Panc1 (cell line): ENCODE results near the gene VEZT. TPM values are rescaled to one million over a fixed set of nuclear protein-coding genes. Genes with fewer than 3 reads are reported as not detected.

Experiments
- ATAC-seq: fragments of 200-7000 bp; cut with Tn5 transposase; 2 replicates; pipeline ENCODE4 v1.9.1; 2020; ENCODE audit warnings: mild to moderate bottlenecking, moderate library complexity
- BruUV-seq: library from RNA; stranded (reverse); fragments of 400-500 nt; replicated peaks from 2 replicates; lab custom pipeline; 2021; lab: Mats Ljungman, UMichigan
- CTCF ChIA-PET: fragments of 300-600 bp; sonication (Branson Sonifier 250); formaldehyde crosslinking; loops from one replicate; lab custom pipeline; 2022; ENCODE audit warnings: antibody characterized with exemption; lab: Charles Lee
- POLR2A ChIA-PET: fragments of 300-600 bp; sonication (Branson Sonifier 250); formaldehyde crosslinking; loops from one replicate; lab custom pipeline; 2022; ENCODE audit warnings: antibody characterized with exemption; lab: Charles Lee
- DNase-seq: peaks from one replicate; pipeline ENCODE4 v3.0.0-alpha.2; 2010; ENCODE audit warnings: low read depth, low spot score
- H3K27ac ChIP-seq: 2 replicates; pipeline ENCODE4 v1.5.1; 2011; ENCODE audit warnings: mild to moderate bottlenecking, low read length, inconsistent platforms
- H3K27me3 ChIP-seq: fragments of 200-500 bp; sonication (Bioruptor generic); 2 replicates; pipeline ENCODE4 v1.6.0; 2014; ENCODE audit warnings: low read length, inconsistent platforms; ENCODE audit not compliant: control insufficient read depth, insufficient read depth
- H3K36me3 ChIP-seq: fragments of 200-500 bp; sonication (Bioruptor generic); 2 replicates; pipeline ENCODE4 v1.5.1; 2014; ENCODE audit warnings: inconsistent platforms, mild to moderate bottlenecking, low read length, moderate library complexity; ENCODE audit not compliant: control insufficient read depth, insufficient read depth
- H3K4me1 ChIP-seq: 2 replicates; pipeline ENCODE4 v1.5.1; 2011; ENCODE audit warnings: inconsistent platforms, mild to moderate bottlenecking, low read length, moderate library complexity; ENCODE audit not compliant: control insufficient read depth, insufficient read depth
- H3K4me3 ChIP-seq, 2 experiments: 2 replicates each; pipeline ENCODE4 v1.5.1; 2011 to 2012; ENCODE audit warnings: low read depth in 2 of 2, low read length in 2 of 2, mild to moderate bottlenecking in 2 of 2, inconsistent platforms in 1 of 2, moderate library complexity in 1 of 2
- H3K9me3 ChIP-seq: fragments of 200-500 bp; sonication (Bioruptor generic); 2 replicates; pipeline ENCODE4 v1.5.1; 2014; ENCODE audit warnings: low read depth, mild to moderate bottlenecking, inconsistent platforms, low read length, moderate library complexity; ENCODE audit not compliant: control insufficient read depth, insufficient read depth
- POLR2AphosphoS5 ChIP-seq: IDR thresholded peaks from 2 replicates; pipeline ENCODE4 v1.6.1; 2012; ENCODE audit warnings: mild to moderate bottlenecking, low read depth, low read length, moderate library complexity
- SIN3A ChIP-seq: IDR thresholded peaks from 2 replicates; pipeline ENCODE4 v1.6.1; 2012; ENCODE audit warnings: low read depth, mild to moderate bottlenecking, low read length, moderate library complexity, borderline replicate concordance; ENCODE audit not compliant: insufficient read depth
- TCF7L2 ChIP-seq: IDR thresholded peaks from 2 replicates; pipeline ENCODE4 v1.6.1; 2011; ENCODE audit warnings: mild to moderate bottlenecking, low read depth, low read length, inconsistent platforms
- in situ Hi-C: cut with HindIII; loops from 2 replicates; pipeline ENCODE4 v1.10.0; 2016; ENCODE audit warnings: low sequenced_read_pairs, low pct_unique_long_range_greater_than_20kb
- intact Hi-C: fragments of 100-400 bp; cut with micrococcal nuclease; formaldehyde crosslinking; loops from one replicate; pipeline ENCODE4 v1.10.0; 2022; ENCODE audit not compliant: unreplicated experiment
- total RNA-seq: library from RNA; stranded (reverse); gene quantifications from one replicate; pipeline ENCODE4 v1.2.1, GENCODE V29; 2021; ENCODE audit not compliant: unreplicated experiment
- TF ChIP-seq, protein P1 (sequence below): fragments of 450-650 bp; IDR thresholded peaks from 2 replicates; pipeline ENCODE4 v1.5.1; 2017; ENCODE audit warnings: mild to moderate bottlenecking
- TF ChIP-seq, protein P2 (sequence below), 2 experiments: IDR thresholded peaks; 2 replicates each; pipeline ENCODE4 v1.6.1; 2011 to 2012; ENCODE audit warnings: low read depth in 2 of 2, control low read depth in 1 of 2, low read length in 1 of 2, mild to moderate bottlenecking in 1 of 2, moderate library complexity in 1 of 2; ENCODE audit not compliant: insufficient read depth in 1 of 2

Gene VEZT
- total RNA-seq, 1 experiment from 2014 or later = 70.6 TPM

DNA sequence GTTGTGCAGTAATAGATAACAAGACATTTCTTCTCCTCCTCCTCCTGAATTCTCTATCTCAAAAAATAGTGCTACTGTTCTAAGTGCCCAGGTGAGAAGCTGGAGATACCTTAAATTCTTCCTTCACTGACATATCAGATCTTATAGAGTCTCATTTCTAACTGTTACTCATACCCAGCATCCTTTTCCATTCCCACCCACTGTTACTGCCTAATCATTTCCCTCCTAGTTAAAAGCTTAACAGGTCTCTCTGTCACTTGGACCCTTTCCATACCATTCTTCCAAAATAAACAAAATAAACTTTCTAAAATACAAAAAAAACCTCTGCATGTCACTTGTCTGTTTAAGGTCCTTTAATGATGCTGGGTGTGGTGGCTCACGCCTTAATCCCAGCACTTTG, 124.4 kb downstream of the VEZT start:
- intact Hi-C loops (no loop called here), in situ Hi-C loops (no loop called here)
- Histone ChIP-seq H3K27ac (no peak overlapping the region), H3K9me3 (no peaks in the 10 kb centered on the region), H3K4me3 (no peak overlapping the region), H3K27me3 (no peaks in the 10 kb centered on the region), H3K36me3 (no peaks in the 10 kb centered on the region), H3K4me1 (no peaks in the 10 kb centered on the region)
- no peak for DNase-seq
- no TSS peak for BruUV-seq
- ChIA-PET CTCF (no interaction called here), POLR2A (no interaction called here)
- ATAC-seq = no peak
- no peak for TF ChIP-seq POLR2AphosphoS5
- TF ChIP-seq SIN3A = no peak
- TF ChIP-seq, protein P1, sequence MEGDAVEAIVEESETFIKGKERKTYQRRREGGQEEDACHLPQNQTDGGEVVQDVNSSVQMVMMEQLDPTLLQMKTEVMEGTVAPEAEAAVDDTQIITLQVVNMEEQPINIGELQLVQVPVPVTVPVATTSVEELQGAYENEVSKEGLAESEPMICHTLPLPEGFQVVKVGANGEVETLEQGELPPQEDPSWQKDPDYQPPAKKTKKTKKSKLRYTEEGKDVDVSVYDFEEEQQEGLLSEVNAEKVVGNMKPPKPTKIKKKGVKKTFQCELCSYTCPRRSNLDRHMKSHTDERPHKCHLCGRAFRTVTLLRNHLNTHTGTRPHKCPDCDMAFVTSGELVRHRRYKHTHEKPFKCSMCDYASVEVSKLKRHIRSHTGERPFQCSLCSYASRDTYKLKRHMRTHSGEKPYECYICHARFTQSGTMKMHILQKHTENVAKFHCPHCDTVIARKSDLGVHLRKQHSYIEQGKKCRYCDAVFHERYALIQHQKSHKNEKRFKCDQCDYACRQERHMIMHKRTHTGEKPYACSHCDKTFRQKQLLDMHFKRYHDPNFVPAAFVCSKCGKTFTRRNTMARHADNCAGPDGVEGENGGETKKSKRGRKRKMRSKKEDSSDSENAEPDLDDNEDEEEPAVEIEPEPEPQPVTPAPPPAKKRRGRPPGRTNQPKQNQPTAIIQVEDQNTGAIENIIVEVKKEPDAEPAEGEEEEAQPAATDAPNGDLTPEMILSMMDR = no peak
- no peak for TF ChIP-seq TCF7L2
- TF ChIP-seq, protein P2, sequence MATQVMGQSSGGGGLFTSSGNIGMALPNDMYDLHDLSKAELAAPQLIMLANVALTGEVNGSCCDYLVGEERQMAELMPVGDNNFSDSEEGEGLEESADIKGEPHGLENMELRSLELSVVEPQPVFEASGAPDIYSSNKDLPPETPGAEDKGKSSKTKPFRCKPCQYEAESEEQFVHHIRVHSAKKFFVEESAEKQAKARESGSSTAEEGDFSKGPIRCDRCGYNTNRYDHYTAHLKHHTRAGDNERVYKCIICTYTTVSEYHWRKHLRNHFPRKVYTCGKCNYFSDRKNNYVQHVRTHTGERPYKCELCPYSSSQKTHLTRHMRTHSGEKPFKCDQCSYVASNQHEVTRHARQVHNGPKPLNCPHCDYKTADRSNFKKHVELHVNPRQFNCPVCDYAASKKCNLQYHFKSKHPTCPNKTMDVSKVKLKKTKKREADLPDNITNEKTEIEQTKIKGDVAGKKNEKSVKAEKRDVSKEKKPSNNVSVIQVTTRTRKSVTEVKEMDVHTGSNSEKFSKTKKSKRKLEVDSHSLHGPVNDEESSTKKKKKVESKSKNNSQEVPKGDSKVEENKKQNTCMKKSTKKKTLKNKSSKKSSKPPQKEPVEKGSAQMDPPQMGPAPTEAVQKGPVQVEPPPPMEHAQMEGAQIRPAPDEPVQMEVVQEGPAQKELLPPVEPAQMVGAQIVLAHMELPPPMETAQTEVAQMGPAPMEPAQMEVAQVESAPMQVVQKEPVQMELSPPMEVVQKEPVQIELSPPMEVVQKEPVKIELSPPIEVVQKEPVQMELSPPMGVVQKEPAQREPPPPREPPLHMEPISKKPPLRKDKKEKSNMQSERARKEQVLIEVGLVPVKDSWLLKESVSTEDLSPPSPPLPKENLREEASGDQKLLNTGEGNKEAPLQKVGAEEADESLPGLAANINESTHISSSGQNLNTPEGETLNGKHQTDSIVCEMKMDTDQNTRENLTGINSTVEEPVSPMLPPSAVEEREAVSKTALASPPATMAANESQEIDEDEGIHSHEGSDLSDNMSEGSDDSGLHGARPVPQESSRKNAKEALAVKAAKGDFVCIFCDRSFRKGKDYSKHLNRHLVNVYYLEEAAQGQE (IDR thresholded peaks at IDR 0.05; ENCODE audit: insufficient read depth in 1 of 2, low read depth in 2 of 2, low read length in 1 of 2) = no peak

DNA sequence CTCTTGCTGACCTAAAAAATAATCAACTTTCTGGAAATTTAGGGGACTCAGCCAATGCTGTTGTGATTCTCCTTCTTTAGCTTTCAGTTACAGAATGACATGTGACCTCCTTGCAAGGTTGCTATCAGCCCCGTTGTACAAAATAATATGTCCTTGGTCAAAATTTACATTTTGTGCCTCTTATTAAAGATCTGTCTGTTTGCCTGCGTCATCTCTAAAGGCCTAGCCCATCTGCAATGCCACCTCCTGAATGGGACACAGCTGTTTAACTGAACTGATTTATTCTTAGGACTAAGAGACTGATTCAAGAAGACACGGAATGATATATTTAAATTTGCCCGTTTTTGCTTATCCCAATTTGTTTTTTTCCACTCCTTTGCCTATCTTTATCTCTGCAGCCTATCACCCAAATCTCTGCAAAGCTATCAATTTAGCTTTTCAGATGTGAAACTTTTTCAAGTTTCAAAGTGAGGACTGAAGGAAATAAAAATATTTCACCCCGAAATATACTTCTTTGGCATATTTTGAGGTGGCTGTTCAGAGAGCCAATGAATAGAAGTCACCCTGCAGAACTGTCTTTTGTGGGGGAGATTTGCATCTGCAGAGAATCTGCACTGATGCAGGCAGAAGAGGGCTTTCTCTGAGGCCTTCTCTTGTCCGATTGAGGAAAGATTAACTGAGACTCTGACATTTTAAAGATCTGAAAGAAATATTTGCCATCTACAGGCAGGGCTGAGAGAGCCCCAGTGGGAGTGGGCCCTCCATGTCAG, 126.0 kb downstream of the VEZT start:
- H3K4me3 ChIP-seq = no peak overlapping the region
- POLR2A ChIA-PET = no interaction called here
- H3K36me3 ChIP-seq = no peaks in the 10 kb centered on the region
- in situ Hi-C loops (no loop called here), intact Hi-C loops (no loop called here)
- H3K4me1 ChIP-seq = no peaks in the 10 kb centered on the region
- no peaks in the 10 kb centered on the region; the same call in 1 of the 2 replicates for H3K27me3 ChIP-seq
- ATAC-seq (no peak), DNase-seq (no peak)
- no TSS peak for BruUV-seq
- no peaks in the 10 kb centered on the region for H3K9me3 ChIP-seq
- TF ChIP-seq SIN3A = no peak
- TF ChIP-seq, protein P2 (IDR thresholded peaks at IDR 0.05; ENCODE audit: insufficient read depth in 1 of 2, low read depth in 2 of 2, low read length in 1 of 2) = no peak
- TF ChIP-seq POLR2AphosphoS5 = no peak
- TF ChIP-seq, protein P1 = no peak
- no peak for TF ChIP-seq TCF7L2
- no peak overlapping the region for H3K27ac ChIP-seq
- CTCF ChIA-PET = interaction anchor here (1.5 kb wide), 1 partner anchor 191 kb away, joined by 6 read pairs; no protein-coding TSS in a partner anchor
